Embryonic facial prominence (tissue), 1 donor: ENCODE measurements around the gene PIGN.
"Not testable (repeated sequence)": the region's sequence is repeated elsewhere in the genome, so short reads cannot be mapped to it uniquely, and the experiment has no call there.

Experiments used
- DNase-seq: peaks from one replicate; pipeline ENCODE4 v3.0.0-alpha.2; 2016; ENCODE audit errors: extremely low spot score

The PIGN gene

GRCh38 chr18:62182220-62182619 is 4.6 kb downstream of the PIGN start:
- DNase-seq = no peak

GRCh38 chr18:62179213-62179612 is 7.6 kb downstream of the PIGN start:
- no peak for DNase-seq

GRCh38 chr18:62177271-62177670 is 9.6 kb downstream of the PIGN start:
- DNase-seq = no peak

- no peak for DNase-seq
Measured at GRCh38 chr18:62175521-62175920, 11.3 kb downstream of the PIGN start.

GRCh38 chr18:62172298-62172697 is 14.6 kb downstream of the PIGN start:
- no peak for DNase-seq

GRCh38 chr18:62170857-62171256 is 16.0 kb downstream of the PIGN start:
- no peak for DNase-seq

GRCh38 chr18:62166524-62166923 is 20.3 kb downstream of the PIGN start:
- DNase-seq = not testable (repeated sequence)

- no peak for DNase-seq
Measured at GRCh38 chr18:62165583-62165982, 21.3 kb downstream of the PIGN start.

- DNase-seq = no peak
Measured at GRCh38 chr18:62164855-62165487, 21.9 kb downstream of the PIGN start.

GRCh38 chr18:62164310-62164709 is 22.5 kb downstream of the PIGN start:
- no peak for DNase-seq

GRCh38 chr18:62157843-62158242 is 29.0 kb downstream of the PIGN start:
- no peak for DNase-seq

GRCh38 chr18:62152844-62153243 is 34.0 kb downstream of the PIGN start:
- no peak for DNase-seq

- DNase-seq = no peak
Measured at GRCh38 chr18:62151068-62151771, 35.6 kb downstream of the PIGN start.

- no peak for DNase-seq
Measured at GRCh38 chr18:62144338-62144737, 42.5 kb downstream of the PIGN start.

- no peak for DNase-seq
Measured at GRCh38 chr18:62140259-62140658, 46.6 kb downstream of the PIGN start.

GRCh38 chr18:62138461-62139235 is 48.2 kb downstream of the PIGN start:
- DNase-seq = no peak

- peak; percentile 70 for DNase-seq
Measured at GRCh38 chr18:62131301-62131909, 55.5 kb downstream of the PIGN start.

- DNase-seq = peak; percentile 23
Measured at GRCh38 chr18:62128157-62128556, 58.7 kb downstream of the PIGN start.

- no peak for DNase-seq
Measured at GRCh38 chr18:62126737-62127136, 60.1 kb downstream of the PIGN start.

GRCh38 chr18:62125702-62126101 is 61.2 kb downstream of the PIGN start:
- no peak for DNase-seq

GRCh38 chr18:62122330-62122729 is 64.5 kb downstream of the PIGN start:
- no peak for DNase-seq

GRCh38 chr18:62119884-62120283 is 67.0 kb downstream of the PIGN start:
- DNase-seq = no peak
